Keratinocyte (primary cell): ENCODE results near the gene COG3. TPM values are rescaled to one million over a fixed set of nuclear protein-coding genes. Genes with fewer than 3 reads are reported as not detected.

Experiments
- DNase-seq: peaks from one replicate; pipeline ENCODE4 v3.0.0-alpha.2; 2011; ENCODE audit warnings: low read depth, missing footprints, low spot score
- FAIRE-seq: peaks from 2 replicates; lab custom pipeline; 2011; peaks lifted over from hg19 to GRCh38; lab: Jason Lieb, UNC
- H2AFZ ChIP-seq: 2 replicates; pipeline ENCODE4 v1.6.0; 2012; ENCODE audit warnings: low read length, control low read depth, inconsistent platforms; ENCODE audit not compliant: control insufficient read depth
- H3K27ac ChIP-seq: 2 replicates; pipeline ENCODE4 v1.5.1; 2011; ENCODE audit warnings: low read length; ENCODE audit not compliant: control insufficient read depth, insufficient read depth
- H3K27me3 ChIP-seq: 3 replicates; pipeline ENCODE4 v1.6.0; 2011; ENCODE audit warnings: low read length; ENCODE audit not compliant: control insufficient read depth, insufficient read depth; ENCODE audit errors: extremely low read depth
- H3K36me3 ChIP-seq, 2 experiments: 2 replicates in 1 of 2; 3 replicates in 1 of 2; pipeline ENCODE4 v1.5.1; 2011; ENCODE audit warnings: low read length in 2 of 2, mild to moderate bottlenecking in 1 of 2; ENCODE audit not compliant: control insufficient read depth in 2 of 2, insufficient read depth in 2 of 2; ENCODE audit errors: extremely low read depth in 1 of 2
- H3K4me1 ChIP-seq: 3 replicates; pipeline ENCODE4 v1.5.1; 2011; ENCODE audit warnings: low read length; ENCODE audit not compliant: control insufficient read depth, insufficient read depth; ENCODE audit errors: extremely low read depth
- H3K4me2 ChIP-seq: 3 replicates; pipeline ENCODE4 v1.6.0; 2011; ENCODE audit warnings: low read depth, low read length; ENCODE audit not compliant: control insufficient read depth, insufficient read depth; ENCODE audit errors: extremely low read depth
- H3K4me3 ChIP-seq, 3 experiments: fragments of 200-600 bp in 1 of 3; sonication (generic) in 1 of 3; 2 replicates in 2 of 3; 3 replicates in 1 of 3; pipeline ENCODE4 v1.5.1; 2011 to 2016; ENCODE audit warnings: low read length in 3 of 3, mild to moderate bottlenecking in 3 of 3, control low read depth in 2 of 3, inconsistent platforms in 1 of 3, low read depth in 1 of 3, mixed read lengths in 1 of 3, mixed run types in 1 of 3, moderate library complexity in 1 of 3; ENCODE audit not compliant: control insufficient read depth in 2 of 3, insufficient read depth in 2 of 3; ENCODE audit errors: extremely low read depth in 1 of 3
- H3K79me2 ChIP-seq: 2 replicates; pipeline ENCODE4 v1.6.0; 2012; ENCODE audit warnings: low read length; ENCODE audit not compliant: control insufficient read depth, insufficient read depth
- H3K9ac ChIP-seq: 3 replicates; pipeline ENCODE4 v1.6.0; 2011; ENCODE audit warnings: low read length; ENCODE audit not compliant: control insufficient read depth, insufficient read depth; ENCODE audit errors: extremely low read depth
- H3K9me1 ChIP-seq: 3 replicates; pipeline ENCODE4 v1.6.0; 2011; ENCODE audit warnings: low read length; ENCODE audit not compliant: control insufficient read depth, insufficient read depth; ENCODE audit errors: extremely low read depth
- H3K9me3 ChIP-seq: 2 replicates; pipeline ENCODE4 v1.5.1; 2012; ENCODE audit warnings: low read depth, low read length; ENCODE audit not compliant: control insufficient read depth
- H4K20me1 ChIP-seq: 3 replicates; pipeline ENCODE4 v1.6.0; 2011; ENCODE audit warnings: low read length; ENCODE audit not compliant: control insufficient read depth, insufficient read depth; ENCODE audit errors: extremely low read depth
- CTCF ChIP-seq, 3 experiments: IDR thresholded peaks in 1 of 3; conservative IDR thresholded peaks in 1 of 3; optimal IDR thresholded peaks in 1 of 3; 2 replicates in 2 of 3; 3 replicates in 1 of 3; pipeline versions ENCODE3 to v1.5.1; 2011; ENCODE audit warnings: low read length in 3 of 3, mild to moderate bottlenecking in 3 of 3, moderate library complexity in 2 of 3, control low read depth in 1 of 3, inconsistent platforms in 1 of 3; ENCODE audit not compliant: insufficient read depth in 2 of 3; ENCODE audit errors: extremely low read depth in 1 of 3
- EZH2 ChIP-seq: IDR thresholded peaks from one replicate; pipeline ENCODE4 v1.6.1; 2012; ENCODE audit warnings: inconsistent platforms, mild to moderate bottlenecking, low read length, moderate library complexity
- dilution Hi-C: fragments of 300-500 bp; cut with MboI; formaldehyde crosslinking; loops from one replicate; pipeline ENCODE4 v1.7.0; 2020; ENCODE audit warnings: low sequenced_read_pairs; ENCODE audit not compliant: extremely low pct_ligation_motif_present
- polyA plus RNA-seq, 5 experiments: library from polyadenylated mRNA; depleted of rRNA in 3 of 5; stranded (reverse) in 3 of 5; stranded (forward) in 1 of 5; unstranded in 1 of 5; fragments of >200 nt; gene quantifications; 1 replicate in 1 of 5; 2 replicates in 3 of 5; 3 replicates in 1 of 5; pipeline versions ENCODE4 v1.2.1 to v1.2.3, GENCODE V29; 2011 to 2012; ENCODE audit warnings: missing spikeins in 2 of 5, low read depth in 1 of 5, low replicate concordance in 1 of 5

Gene COG3
- polyA plus RNA-seq, 1 donor (not counting 4 experiments of a cell fraction or from before 2014, with no cell fraction given): 31.0 TPM

- no peaks in the 10 kb centered on the region for H3K27me3 ChIP-seq
- H4K20me1 ChIP-seq: no peaks in the 10 kb centered on the region
- dilution Hi-C loops: no loop called here
- no peaks in the 10 kb centered on the region for H3K9me3 ChIP-seq
- FAIRE-seq (peak; percentile 17), DNase-seq (no peak)
- H3K4me2 ChIP-seq: no peak overlapping the region
- H3K4me1 ChIP-seq: peaks cover 16% of the 10 kb centered on the region
- TF ChIP-seq EZH2 (no peak), CTCF (optimal IDR thresholded peaks at IDR 0.05 in 1 of 3, IDR thresholded peaks at IDR 0.05 in 1 of 3, conservative IDR thresholded peaks at IDR 0.05 in 1 of 3; ENCODE audit: extremely low read depth in 1 of 3, insufficient read depth in 2 of 3, low read length in 3 of 3) (no peak)
- H2AFZ ChIP-seq: no peak overlapping the region
- H3K27ac ChIP-seq: no peak overlapping the region
- no peak overlapping the region for H3K4me3 ChIP-seq
- peaks cover 8 to 29% of the 10 kb centered on the region in 2 experiments for H3K36me3 ChIP-seq
- H3K9me1 ChIP-seq: no peaks in the 10 kb centered on the region
- H3K9ac ChIP-seq: no peak overlapping the region
- H3K79me2 ChIP-seq: peaks cover 1% of the 10 kb centered on the region
Observed at GRCh38 chr13:45522571-45522970, 57.8 kb downstream of the COG3 start.

GRCh38 chr13:45527699-45528462 is 63.1 kb downstream of the COG3 start:
- no peak overlapping the region for H3K27ac ChIP-seq
- no peaks in the 10 kb centered on the region for H3K4me1 ChIP-seq
- no peaks in the 10 kb centered on the region for H4K20me1 ChIP-seq
- no peak for DNase-seq
- H3K36me3 ChIP-seq: peaks cover 7 to 20% of the 10 kb centered on the region in 2 experiments
- no peak overlapping the region for H3K4me3 ChIP-seq
- dilution Hi-C loops: no loop called here
- H3K9me3 ChIP-seq: no peaks in the 10 kb centered on the region
- no peak for TF ChIP-seq EZH2
- no peak for TF ChIP-seq CTCF (optimal IDR thresholded peaks at IDR 0.05 in 1 of 3, IDR thresholded peaks at IDR 0.05 in 1 of 3, conservative IDR thresholded peaks at IDR 0.05 in 1 of 3; ENCODE audit: extremely low read depth in 1 of 3, insufficient read depth in 2 of 3, low read length in 3 of 3)
- FAIRE-seq: no peak
- no peaks in the 10 kb centered on the region for H3K79me2 ChIP-seq
- H2AFZ ChIP-seq: no peak overlapping the region
- no peaks in the 10 kb centered on the region for H3K27me3 ChIP-seq
- H3K9ac ChIP-seq: no peak overlapping the region
- no peak overlapping the region for H3K4me2 ChIP-seq
- no peaks in the 10 kb centered on the region for H3K9me1 ChIP-seq
